Gastrocnemius medialis (tissue), 4 donors: ENCODE results near the gene CTRB1.

Experiments used
- CTCF ChIP-seq, 5 experiments: fragments of 450-650 bp in 3 of 5; fragments of 200-600 bp in 2 of 5; sonication (generic) in 2 of 5; IDR thresholded peaks in 4 of 5; conservative IDR thresholded peaks in 1 of 5; 1 replicate in 4 of 5; 2 replicates in 1 of 5; pipeline ENCODE4 v1.5.1; 2016 to 2019; ENCODE audit warnings: antibody characterized with exemption in 5 of 5, mild to moderate bottlenecking in 3 of 5, moderate library complexity in 3 of 5
- POLR2A ChIP-seq, 2 donors: fragments of 450-650 bp; IDR thresholded peaks; one replicate each; pipeline ENCODE4 v1.6.1; 2017; ENCODE audit warnings: antibody characterized with exemption in 2 of 2, mild to moderate bottlenecking in 2 of 2, moderate library complexity in 2 of 2

GRCh38 chr16:75252049-75252864 is 33.5 kb downstream of the CTRB1 start:
- TF ChIP-seq CTCF (IDR thresholded peaks at IDR 0.05 in 4 of 5, conservative IDR thresholded peaks at IDR 0.05 in 1 of 5) (no peak), POLR2A (IDR thresholded peaks at IDR 0.05) (no peak)
